IPS-18c (cell line): ENCODE data around the gene LAMTOR2.

Experiments
- H3K4me3 ChIP-seq: 2 replicates; pipeline ENCODE4 v1.7.0; 2013; ENCODE audit warnings: low read depth, mild to moderate bottlenecking, low read length, moderate library complexity; ENCODE audit not compliant: insufficient read depth
- H3K9me3 ChIP-seq: one replicate; pipeline ENCODE4 v1.6.1; 2013; ENCODE audit warnings: mild to moderate bottlenecking, low read length, moderate library complexity; ENCODE audit not compliant: control insufficient read depth, insufficient read depth

The LAMTOR2 gene

GRCh38 chr1:156081917-156082308, 27.3 kb downstream of the LAMTOR2 start:
- Histone ChIP-seq H3K9me3 (peaks cover 4% of the 10 kb centered on the region), H3K4me3 (peak overlapping the region; percentile 89)

DNA sequence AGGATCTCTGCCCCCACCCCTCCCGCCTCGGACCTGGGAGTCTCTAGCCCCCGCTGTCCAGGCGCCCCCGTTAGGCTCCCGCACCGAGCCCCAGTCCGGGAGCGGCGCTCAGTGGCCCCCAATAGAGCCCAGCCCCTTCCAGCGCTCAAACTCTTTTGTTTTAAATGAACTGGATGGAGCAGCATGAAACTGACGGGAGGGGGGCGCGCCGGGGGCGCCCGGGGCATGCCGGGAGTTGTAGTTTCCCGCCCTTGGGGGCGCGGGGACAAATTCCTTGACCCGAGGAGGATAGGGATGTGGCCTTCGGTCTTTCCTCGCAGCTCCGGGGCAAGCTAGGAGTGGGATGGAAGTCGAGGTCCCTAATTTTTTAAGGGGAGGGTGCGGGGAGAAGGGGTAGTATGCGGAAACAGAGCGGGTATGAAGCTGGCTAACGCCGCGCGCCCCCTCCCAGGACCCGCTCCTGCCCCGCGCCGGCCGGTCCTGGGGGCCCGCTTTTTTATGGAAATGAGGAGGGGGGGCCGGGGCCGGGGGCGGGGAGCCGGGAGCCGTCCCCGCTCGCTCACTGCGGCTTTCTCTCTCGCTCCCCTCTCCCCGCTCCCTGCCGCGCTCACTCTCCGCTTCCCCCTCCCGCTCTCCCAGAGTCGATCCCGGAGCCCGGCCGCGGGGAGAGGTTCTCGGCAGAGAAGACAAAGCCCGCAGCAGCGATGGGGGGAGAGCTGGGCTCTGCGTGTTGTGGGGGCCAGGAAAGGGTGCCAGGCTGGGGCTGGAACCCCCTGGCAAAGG, 27.9 kb downstream of the LAMTOR2 start, which contains the start of gene MEX3A:
TSS of gene MEX3A (minus strand) at position 157 of the 783 bp plus-strand sequence. CDS start 467 bp downstream, outside the sequence.
- Histone ChIP-seq H3K4me3 (peak within 1 kb of the TSS; percentile 89), H3K9me3 (peaks cover 4% of the 10 kb centered on the region)

DNA sequence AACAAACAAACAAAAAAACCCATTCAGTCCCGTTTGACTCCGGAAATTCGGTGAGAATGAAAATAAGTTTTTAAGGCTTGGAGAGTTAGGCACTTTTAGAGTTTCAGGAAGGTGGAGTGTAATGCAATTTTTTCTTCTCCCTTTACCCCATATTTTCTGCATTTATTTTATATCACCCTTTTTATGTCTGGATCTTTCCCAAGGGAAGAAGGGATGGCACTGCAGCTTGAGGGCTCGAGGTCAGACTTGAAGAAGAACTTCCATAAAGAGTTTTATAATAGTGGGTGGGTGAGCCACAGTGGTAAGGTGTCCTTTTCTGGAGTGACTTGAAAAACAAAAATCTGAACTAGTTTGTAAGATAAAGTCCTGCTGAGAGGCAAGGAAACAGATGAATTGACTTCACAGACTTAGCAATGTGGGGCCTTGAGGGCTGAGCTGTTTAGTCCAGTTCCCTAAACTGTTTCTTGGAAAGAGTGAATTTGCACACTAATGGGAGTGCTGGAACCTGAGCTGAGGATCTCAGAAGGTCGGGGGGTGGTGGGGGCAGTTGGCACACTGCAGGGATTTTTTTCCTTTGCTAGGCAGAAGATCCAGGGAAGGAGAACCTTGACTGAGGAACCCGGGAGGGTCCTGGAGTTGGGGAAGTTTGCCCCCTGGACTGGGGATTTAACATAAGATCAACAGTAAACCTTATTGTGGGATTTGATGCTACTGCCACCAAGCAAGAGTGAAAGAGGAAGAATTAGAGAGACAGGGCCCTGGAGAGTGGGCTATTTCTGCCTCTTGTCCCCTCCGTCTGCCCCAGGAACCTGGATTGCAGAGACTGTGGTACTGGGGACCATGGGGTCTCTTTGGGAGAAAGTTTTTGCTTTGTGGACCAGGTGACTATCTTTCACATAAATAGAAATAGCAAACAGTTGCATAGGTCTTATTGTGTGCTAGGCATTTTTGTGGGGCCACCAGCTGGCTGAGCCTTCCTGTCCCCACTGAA, 29.5 kb downstream of the LAMTOR2 start:
- peak overlapping the region; percentile 89 for H3K4me3 ChIP-seq

GRCh38 chr1:156086256-156086662, 31.7 kb downstream of the LAMTOR2 start:
- no peak overlapping the region for H3K4me3 ChIP-seq

More for the DNA sequence above, 29.5 kb downstream of the LAMTOR2 start:
- peaks cover 4% of the 10 kb centered on the region for H3K9me3 ChIP-seq

GRCh38 chr1:156089704-156090103, 35.1 kb downstream of the LAMTOR2 start:
- Histone ChIP-seq H3K4me3 (no peak overlapping the region), H3K9me3 (peaks cover 2% of the 10 kb centered on the region)

More at GRCh38 chr1:156086256-156086662, 31.7 kb downstream of the LAMTOR2 start:
- peaks cover 4% of the 10 kb centered on the region for H3K9me3 ChIP-seq

DNA sequence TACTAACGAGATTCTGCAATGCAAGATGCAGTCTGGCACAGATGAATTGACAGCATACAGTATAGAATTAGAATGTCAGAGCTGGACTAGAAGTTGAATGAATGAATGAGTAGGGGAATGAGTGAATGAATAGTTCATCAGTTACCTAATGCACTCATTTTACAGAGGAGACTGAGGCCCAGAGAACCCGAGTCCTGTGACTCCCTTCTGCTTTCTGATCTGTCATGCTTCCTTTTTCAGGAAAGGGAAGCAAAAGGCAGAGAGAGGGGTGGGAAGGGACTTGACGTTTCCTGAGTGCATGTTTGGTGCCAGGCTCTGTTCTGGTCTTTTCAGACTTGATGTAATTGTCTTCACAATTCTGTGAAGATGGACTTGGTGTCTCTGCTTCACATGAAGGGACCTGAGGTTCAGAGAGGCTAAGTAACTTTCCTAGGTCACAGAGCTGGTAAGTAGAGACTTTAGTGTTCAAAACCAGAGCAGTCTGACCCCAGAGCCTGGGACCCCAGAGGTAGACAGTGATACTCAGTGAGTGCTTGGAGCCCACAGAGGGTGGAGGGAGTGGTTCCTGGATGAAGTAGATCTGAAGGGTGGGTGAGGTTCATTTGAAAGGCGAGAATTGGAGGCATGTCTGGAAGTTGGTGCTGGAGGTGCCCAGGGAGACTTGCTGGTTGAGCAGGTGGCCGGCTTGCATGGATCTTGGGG, 35.7 kb downstream of the LAMTOR2 start:
- Histone ChIP-seq H3K4me3 (no peak overlapping the region), H3K9me3 (peaks cover 2% of the 10 kb centered on the region)

DNA sequence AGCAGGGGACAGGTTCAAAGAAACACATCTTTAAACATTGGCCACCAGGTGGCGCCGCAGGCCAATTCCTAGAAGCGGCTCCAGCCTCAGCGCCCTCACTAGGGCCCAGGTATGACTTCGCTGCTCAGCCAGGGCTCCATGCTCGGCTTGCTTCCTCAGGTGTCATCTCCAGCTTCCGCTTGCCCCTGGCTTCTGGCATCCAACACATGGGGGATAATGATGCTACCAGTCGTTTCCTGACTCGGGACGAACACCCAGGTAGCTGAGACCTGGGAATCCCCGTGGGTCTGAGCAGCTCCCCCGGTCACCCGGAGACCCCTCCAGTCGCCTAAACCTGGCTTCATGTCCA, 36.2 kb downstream of the LAMTOR2 start:
- Histone ChIP-seq H3K9me3 (peaks cover 2% of the 10 kb centered on the region), H3K4me3 (no peak overlapping the region)

DNA sequence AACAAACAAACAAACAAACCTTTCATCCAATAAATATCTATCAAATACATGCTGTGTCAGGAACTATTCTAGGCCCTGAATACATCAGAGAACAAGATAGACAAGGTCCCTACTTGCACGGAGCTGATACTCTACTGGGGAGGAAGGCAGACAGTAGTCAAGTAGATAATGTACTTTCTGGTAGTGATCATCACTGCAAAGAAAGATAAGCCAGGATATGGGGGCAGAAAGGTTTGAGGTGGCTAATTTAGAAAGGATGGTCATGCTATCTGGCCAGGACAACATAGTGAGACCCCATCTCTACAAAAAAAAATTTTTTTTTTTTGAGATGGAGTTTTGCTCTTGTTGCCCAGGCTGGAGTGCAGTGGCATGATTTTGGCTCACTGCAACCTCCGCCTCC, 37.0 kb downstream of the LAMTOR2 start:
- peaks cover 2% of the 10 kb centered on the region for H3K9me3 ChIP-seq

DNA sequence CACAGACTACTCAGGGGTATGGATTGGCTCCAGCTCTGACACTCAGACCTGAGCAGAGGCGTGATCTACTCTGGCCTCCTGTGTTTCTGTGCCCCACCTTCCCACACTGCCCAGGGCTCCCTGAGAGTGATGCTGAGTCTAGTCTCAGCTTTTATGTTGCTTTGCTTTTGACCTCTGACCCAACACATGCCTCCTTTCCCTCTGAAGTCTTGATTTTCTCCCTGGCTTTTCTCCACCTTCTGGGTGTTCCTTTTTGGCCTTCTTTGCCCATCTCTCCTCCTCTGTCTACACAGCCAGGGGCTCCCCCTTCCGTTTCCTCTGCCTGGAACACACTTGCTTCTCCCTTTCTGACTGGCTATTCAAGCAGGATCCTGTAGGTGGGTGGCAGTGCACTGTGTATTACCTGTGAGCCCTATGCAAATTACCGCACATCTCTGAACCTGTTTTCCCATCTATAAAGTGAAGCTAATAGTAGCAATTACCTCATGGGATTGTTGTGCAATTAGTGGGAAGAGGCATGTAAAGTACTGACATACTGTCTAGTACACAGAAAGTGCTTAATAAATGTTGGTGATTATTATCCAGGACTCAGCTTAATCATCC, 41.4 kb downstream of the LAMTOR2 start:
- no peak overlapping the region for H3K4me3 ChIP-seq
- H3K9me3 ChIP-seq: peaks cover 2% of the 10 kb centered on the region

More for the DNA sequence above, 37.0 kb downstream of the LAMTOR2 start:
- H3K4me3 ChIP-seq: no peak overlapping the region

DNA sequence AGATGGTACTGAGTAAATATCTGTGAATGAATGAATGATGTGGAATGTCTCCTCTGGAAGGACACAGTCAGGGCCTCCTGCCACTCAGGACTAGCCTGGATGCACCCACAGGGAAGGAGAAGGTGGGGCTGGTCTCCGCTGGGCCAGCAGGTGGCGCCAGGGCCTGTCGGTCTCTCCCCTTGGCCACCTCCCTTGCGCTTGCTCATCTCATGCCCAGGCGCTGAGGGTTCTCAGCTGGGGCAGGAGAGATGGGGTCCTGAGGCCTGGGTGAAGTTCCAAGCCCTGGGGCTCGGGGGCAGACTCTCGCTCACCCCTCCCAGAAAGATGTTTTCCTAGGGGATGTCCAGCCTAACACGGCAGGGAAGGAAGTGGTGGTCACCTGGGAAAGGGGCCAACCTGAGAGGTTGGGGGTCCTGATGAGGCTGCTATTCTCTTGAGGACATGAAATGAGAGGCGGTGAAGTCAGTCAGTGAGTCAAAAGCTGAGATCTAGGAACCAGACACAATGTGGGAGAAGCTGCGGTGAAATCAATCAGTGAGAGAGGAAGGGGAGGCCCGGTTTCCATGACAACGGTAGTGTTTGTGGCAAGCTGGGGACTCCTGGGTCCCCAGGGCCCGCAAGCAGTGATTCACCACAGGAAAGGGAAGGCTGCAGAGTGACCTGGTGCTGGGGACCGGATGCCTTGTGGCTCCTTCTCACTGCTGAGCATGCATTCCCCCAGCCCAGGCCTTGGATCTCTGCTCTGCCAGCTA, 42.2 kb downstream of the LAMTOR2 start:
- peaks cover 2% of the 10 kb centered on the region for H3K9me3 ChIP-seq
- H3K4me3 ChIP-seq: no peak overlapping the region

DNA sequence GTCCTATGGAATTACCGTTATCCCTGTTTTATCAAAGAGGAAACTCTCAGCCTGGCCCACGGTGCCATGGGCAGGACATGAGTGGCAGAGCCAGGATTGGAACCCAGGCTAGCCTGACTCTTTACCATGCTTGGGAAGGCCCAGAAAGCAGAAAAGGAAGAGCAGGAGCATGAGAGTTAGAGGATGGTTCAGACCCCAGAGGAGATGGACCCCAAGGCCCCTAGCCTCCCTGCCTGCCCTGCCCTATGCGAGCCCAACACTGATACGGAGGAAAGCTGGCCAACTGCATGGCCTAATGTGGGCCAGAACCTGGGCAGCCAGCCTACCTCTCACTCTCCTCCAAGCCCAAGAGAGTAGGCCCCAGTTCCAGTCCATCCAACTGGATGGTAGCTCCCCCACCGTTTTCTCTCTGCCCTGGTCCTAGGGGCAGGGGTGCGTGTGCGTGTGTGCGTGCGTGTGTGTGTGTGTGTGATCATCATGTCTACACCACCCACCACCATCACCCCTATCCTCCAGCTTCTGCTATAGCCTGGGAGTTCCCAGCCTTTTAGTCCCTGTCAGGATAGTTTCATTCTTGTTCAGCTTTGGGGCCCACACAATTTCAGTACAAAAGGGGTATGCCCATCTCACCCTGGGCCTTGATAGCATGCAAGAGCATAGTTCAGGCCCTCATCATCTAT, 43.1 kb downstream of the LAMTOR2 start:
- Histone ChIP-seq H3K9me3 (peaks cover 2% of the 10 kb centered on the region), H3K4me3 (no peak overlapping the region)

DNA sequence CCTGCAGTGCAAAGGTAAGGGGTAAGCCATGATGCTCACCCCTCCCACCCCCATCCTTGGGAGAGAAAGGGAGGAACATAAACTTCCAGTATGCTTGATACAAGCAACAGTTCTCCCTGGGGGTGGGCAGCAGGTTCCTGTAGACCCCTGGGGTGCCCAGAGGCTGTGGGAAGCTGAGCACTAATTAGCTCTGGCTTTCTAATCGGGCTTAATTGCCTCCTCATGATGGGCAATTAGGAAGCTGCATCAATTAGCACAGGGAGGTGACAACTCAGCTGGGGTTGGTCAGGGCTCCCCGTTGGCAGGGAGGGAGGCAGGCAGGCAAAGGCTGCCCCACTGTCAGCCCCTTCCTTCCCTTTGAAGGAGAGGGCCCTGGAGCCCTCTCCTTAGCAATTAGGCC, 44.2 kb downstream of the LAMTOR2 start:
- peaks cover 2% of the 10 kb centered on the region for H3K9me3 ChIP-seq
- H3K4me3 ChIP-seq: no peak overlapping the region

- peaks cover 2% of the 10 kb centered on the region for H3K9me3 ChIP-seq
- no peak overlapping the region for H3K4me3 ChIP-seq
These were observed 44.7 kb downstream of the LAMTOR2 start for GRCh38 chr1:156099282-156099681.

DNA sequence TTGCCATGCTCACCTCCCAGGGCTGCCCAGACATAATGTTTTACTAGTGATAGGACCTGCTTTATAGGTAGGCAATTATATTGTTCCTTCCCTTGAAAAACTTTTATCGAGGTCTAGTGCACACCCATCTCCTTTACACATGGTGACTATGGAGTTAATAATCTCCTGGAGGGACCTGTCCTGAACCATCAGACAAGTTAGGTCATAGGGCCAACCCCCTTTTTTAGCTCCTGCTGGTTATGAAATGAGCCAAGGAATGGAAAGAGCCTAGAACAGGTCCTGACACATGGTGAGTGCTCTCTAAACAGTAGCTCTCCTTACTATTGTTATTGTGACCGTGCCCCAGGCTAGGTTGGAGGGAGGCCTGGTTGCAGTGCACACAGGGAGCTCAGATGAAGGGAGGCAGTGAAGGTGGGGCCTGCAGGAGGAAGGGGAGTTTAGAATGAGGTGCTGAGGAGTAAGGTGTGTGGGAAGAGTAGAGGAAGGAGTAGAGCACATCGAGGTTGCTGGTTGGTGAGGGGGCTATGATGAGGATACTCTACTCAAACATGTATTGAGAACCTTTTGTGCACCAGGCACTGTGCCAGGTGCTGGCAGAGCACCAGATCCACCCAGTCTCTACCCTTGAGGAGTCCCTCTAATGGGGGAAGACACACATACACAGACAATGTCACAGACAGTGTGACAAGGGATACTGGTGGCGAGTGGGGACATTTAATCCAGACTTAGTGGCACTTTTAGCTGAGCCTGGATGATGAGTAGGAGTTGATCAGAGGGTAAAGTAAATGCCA, 45.8 kb downstream of the LAMTOR2 start:
- no peaks in the 10 kb centered on the region for H3K9me3 ChIP-seq
- H3K4me3 ChIP-seq: no peak overlapping the region

DNA sequence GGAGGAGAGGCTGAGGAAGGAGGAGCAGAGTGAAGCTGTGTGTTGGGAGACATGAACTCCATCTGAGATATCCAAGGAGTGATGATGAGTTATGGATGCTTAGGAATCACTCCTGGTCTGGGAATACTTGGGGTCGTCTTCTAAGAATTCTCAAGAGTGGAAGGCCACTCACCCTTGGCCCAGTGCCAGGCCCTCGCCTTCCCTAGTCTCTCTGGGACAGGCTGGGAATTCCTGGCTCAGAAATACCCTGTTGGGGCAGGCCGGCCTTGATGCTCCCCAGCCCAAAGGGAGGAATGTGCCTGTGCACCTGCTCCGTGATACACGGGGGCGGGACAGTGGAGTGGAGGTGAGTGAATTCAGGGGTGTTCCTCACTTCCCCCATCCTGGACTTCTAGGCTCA, 47.3 kb downstream of the LAMTOR2 start:
- no peaks in the 10 kb centered on the region for H3K9me3 ChIP-seq
- no peak overlapping the region for H3K4me3 ChIP-seq
